ENCODE data around the gene MLF2. TPM values are rescaled to one million over a fixed set of nuclear protein-coding genes. Genes with fewer than 3 reads are reported as not detected.

MLF2 gene
- polyA plus RNA-seq, 1 donor from 2014 or later: 134 TPM

DNA sequence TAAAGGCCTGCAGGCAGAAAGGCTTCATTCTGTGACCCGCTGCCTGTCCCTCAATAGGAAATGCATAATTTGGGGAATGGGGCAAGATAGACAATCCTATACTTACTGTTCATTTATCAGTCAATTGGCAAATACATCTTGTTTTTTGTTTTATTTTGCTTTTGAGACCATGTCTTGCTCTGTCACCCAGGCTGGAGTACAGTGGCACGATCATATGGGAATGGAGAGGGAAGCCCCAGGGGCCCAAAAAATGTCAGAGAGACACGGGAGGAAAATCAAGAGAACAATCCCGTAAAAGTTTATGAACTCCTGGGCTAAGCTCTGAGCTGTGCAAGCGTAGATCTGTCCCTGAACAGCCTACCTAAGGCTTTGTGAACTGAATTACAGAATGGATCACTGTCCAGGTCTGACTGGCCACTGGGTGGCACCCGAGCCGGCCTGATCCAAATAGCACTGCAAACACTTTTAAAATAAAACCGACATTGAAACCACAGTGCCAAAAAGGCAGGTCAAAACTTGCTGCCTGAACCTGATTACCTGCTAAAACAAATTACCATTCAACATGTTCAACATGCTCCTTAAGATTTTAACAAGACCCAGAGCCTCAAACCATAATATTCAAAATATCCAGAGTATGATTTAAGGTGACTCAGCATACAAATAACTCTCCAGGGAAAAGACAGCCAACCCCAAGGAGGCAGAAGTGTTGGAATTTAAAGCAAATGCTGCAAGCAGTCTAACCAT is 17.3 kb downstream of the MLF2 start:
- no peaks in the 10 kb centered on the region for H3F3A ChIP-seq (ENCODE audit: insufficient read depth, low read length, poor library complexity, severe bottlenecking)
- H3K27ac ChIP-seq (ENCODE audit: low read length): no peak overlapping the region
- H4K20me1 ChIP-seq (ENCODE audit: insufficient read depth): no peaks in the 10 kb centered on the region
- H3K4me2 ChIP-seq (ENCODE audit: low read length): no peak overlapping the region
- H3K9me3 ChIP-seq (ENCODE audit: low read length): no peaks in the 10 kb centered on the region
- H3K79me2 ChIP-seq (replicated peaks; ENCODE audit: insufficient read depth, low read length): no peaks in the 10 kb centered on the region
- no peak overlapping the region for H2AFZ ChIP-seq (ENCODE audit: low read depth, low read length)
- TF ChIP-seq SMC3 (conservative IDR thresholded peaks at IDR 0.05; ENCODE audit: poor library complexity) (peak; percentile 72), MXI1 (conservative IDR thresholded peaks at IDR 0.05; ENCODE audit: poor library complexity, severe bottlenecking) (no peak), TAF1 (IDR thresholded peaks at IDR 0.05; ENCODE audit: low read depth) (no peak), POLR2AphosphoS5 (IDR thresholded peaks at IDR 0.05) (no peak), RAD21 (conservative IDR thresholded peaks at IDR 0.05) (peak; percentile 67), EZH2 (IDR thresholded peaks at IDR 0.05; ENCODE audit: borderline replicate concordance, insufficient read depth, low read length, poor library complexity, severe bottlenecking) (no peak), EP300 (conservative IDR thresholded peaks at IDR 0.05; ENCODE audit: poor library complexity, severe bottlenecking) (no peak)
- TF ChIP-seq, protein P1, sequence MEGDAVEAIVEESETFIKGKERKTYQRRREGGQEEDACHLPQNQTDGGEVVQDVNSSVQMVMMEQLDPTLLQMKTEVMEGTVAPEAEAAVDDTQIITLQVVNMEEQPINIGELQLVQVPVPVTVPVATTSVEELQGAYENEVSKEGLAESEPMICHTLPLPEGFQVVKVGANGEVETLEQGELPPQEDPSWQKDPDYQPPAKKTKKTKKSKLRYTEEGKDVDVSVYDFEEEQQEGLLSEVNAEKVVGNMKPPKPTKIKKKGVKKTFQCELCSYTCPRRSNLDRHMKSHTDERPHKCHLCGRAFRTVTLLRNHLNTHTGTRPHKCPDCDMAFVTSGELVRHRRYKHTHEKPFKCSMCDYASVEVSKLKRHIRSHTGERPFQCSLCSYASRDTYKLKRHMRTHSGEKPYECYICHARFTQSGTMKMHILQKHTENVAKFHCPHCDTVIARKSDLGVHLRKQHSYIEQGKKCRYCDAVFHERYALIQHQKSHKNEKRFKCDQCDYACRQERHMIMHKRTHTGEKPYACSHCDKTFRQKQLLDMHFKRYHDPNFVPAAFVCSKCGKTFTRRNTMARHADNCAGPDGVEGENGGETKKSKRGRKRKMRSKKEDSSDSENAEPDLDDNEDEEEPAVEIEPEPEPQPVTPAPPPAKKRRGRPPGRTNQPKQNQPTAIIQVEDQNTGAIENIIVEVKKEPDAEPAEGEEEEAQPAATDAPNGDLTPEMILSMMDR (IDR thresholded peaks at IDR 0.05; ENCODE audit: poor library complexity, severe bottlenecking): peak; percentile 63
- TF ChIP-seq, protein P2, sequence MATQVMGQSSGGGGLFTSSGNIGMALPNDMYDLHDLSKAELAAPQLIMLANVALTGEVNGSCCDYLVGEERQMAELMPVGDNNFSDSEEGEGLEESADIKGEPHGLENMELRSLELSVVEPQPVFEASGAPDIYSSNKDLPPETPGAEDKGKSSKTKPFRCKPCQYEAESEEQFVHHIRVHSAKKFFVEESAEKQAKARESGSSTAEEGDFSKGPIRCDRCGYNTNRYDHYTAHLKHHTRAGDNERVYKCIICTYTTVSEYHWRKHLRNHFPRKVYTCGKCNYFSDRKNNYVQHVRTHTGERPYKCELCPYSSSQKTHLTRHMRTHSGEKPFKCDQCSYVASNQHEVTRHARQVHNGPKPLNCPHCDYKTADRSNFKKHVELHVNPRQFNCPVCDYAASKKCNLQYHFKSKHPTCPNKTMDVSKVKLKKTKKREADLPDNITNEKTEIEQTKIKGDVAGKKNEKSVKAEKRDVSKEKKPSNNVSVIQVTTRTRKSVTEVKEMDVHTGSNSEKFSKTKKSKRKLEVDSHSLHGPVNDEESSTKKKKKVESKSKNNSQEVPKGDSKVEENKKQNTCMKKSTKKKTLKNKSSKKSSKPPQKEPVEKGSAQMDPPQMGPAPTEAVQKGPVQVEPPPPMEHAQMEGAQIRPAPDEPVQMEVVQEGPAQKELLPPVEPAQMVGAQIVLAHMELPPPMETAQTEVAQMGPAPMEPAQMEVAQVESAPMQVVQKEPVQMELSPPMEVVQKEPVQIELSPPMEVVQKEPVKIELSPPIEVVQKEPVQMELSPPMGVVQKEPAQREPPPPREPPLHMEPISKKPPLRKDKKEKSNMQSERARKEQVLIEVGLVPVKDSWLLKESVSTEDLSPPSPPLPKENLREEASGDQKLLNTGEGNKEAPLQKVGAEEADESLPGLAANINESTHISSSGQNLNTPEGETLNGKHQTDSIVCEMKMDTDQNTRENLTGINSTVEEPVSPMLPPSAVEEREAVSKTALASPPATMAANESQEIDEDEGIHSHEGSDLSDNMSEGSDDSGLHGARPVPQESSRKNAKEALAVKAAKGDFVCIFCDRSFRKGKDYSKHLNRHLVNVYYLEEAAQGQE (IDR thresholded peaks at IDR 0.05; ENCODE audit: borderline replicate concordance): no peak
- no peak overlapping the region for H3K4me3 ChIP-seq (ENCODE audit: low read length)
- no peak overlapping the region for H3K9ac ChIP-seq (ENCODE audit: low read length)
- no peaks in the 10 kb centered on the region for H3K9me2 ChIP-seq (ENCODE audit: insufficient read depth, low read length)
- H3K27me3 ChIP-seq (ENCODE audit: insufficient read depth, low read depth, low read length): no peaks in the 10 kb centered on the region
- no peaks in the 10 kb centered on the region for H3K36me3 ChIP-seq (ENCODE audit: insufficient read depth, low read length)

DNA sequence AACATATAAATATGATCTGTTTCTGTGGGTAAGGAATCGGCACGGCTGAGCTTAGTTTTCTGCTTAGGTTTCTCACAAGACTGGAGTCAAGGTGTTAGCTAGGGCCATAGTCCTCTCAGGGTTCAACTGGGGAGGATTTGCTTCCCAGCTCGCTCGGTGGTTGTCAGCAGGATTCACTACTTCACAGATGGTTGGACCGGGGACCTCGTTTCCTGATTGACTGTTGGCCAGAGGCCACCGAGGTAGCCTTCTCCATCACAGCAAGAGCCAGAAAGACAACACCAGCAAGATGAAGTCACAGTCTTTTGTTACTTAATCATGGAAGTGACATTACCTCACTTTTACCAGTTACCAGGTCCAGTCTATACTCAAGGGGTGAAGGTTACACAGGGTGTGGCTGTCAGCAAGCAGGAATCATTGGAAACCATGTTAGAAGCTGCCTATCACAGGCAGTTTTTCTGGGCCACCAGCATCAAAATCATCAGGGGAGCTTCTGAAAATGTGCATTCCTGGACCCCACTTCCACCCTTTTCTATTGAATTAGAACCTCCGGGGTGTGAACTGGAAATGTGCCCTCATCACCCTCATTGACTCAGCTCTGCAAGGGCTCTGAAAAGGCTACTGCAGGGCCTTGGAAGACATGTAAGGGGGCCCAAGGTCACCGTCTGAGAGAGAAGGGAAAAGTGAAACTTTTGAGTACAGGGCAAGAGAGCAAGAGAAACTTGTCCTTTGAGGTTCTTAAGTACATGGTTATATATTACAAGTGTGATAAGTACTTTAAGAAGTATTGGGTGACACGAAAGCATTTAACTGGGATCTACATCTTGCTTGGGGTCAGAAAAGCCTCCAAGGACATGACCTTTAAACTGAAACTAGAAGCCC is 18.2 kb downstream of the MLF2 start:
- Histone ChIP-seq H3K9me3 (ENCODE audit: low read length) (no peaks in the 10 kb centered on the region), H3K79me2 (replicated peaks; ENCODE audit: insufficient read depth, low read length) (no peaks in the 10 kb centered on the region), H3K27ac (ENCODE audit: low read length) (no peak overlapping the region), H3K9me2 (ENCODE audit: insufficient read depth, low read length) (no peaks in the 10 kb centered on the region), H3K9ac (ENCODE audit: low read length) (no peak overlapping the region), H3K4me3 (ENCODE audit: low read length) (no peak overlapping the region), H3F3A (ENCODE audit: insufficient read depth, low read length, poor library complexity, severe bottlenecking) (no peaks in the 10 kb centered on the region), H3K27me3 (ENCODE audit: insufficient read depth, low read depth, low read length) (no peaks in the 10 kb centered on the region), H4K20me1 (ENCODE audit: insufficient read depth) (no peaks in the 10 kb centered on the region), H3K4me2 (ENCODE audit: low read length) (no peak overlapping the region), H3K36me3 (ENCODE audit: insufficient read depth, low read length) (no peaks in the 10 kb centered on the region), H2AFZ (ENCODE audit: low read depth, low read length) (no peak overlapping the region)
- no peak for TF ChIP-seq EP300 (conservative IDR thresholded peaks at IDR 0.05; ENCODE audit: poor library complexity, severe bottlenecking)
- TF ChIP-seq POLR2AphosphoS5 (IDR thresholded peaks at IDR 0.05): no peak
- TF ChIP-seq, protein P1 (IDR thresholded peaks at IDR 0.05; ENCODE audit: poor library complexity, severe bottlenecking): no peak
- no peak for TF ChIP-seq RAD21 (conservative IDR thresholded peaks at IDR 0.05)
- no peak for TF ChIP-seq TAF1 (IDR thresholded peaks at IDR 0.05; ENCODE audit: low read depth)
- no peak for TF ChIP-seq EZH2 (IDR thresholded peaks at IDR 0.05; ENCODE audit: borderline replicate concordance, insufficient read depth, low read length, poor library complexity, severe bottlenecking)
